H1 (cell line): ENCODE measurements around the gene ARMC5. TPM values are rescaled to one million over a fixed set of nuclear protein-coding genes. Genes with fewer than 3 reads are reported as not detected.
"Not testable (repeated sequence)": the region's sequence is repeated elsewhere in the genome, so short reads cannot be mapped to it uniquely, and the experiment has no call there.

Experiments used
- CTCF ChIA-PET: fragments of 300-600 bp; sonication (Branson Sonifier 250); formaldehyde crosslinking; loops from one replicate; lab custom pipeline; 2021; ENCODE audit not compliant: partially characterized antibody; lab: Charles Lee
- POLR2A ChIA-PET: fragments of 300-600 bp; sonication (Branson Sonifier 250); formaldehyde crosslinking; loops from one replicate; lab custom pipeline; 2021; ENCODE audit warnings: inconsistent platforms; ENCODE audit not compliant: partially characterized antibody; lab: Charles Lee
- DNase-seq, 2 experiments: peaks; one replicate each; pipeline versions ENCODE4 v3.0.0 to v3.0.0-alpha.2; 2010 to 2022; ENCODE audit warnings: low spot score in 2 of 2, low read depth in 1 of 2, mixed read lengths in 1 of 2
- FAIRE-seq: peaks from 2 replicates; lab custom pipeline; 2011; peaks lifted over from hg19 to GRCh38; lab: Jason Lieb, UNC
- H2AFZ ChIP-seq: 2 replicates; pipeline ENCODE4 v1.8.1; 2012; ENCODE audit warnings: low read length, inconsistent platforms
- H2AK5ac ChIP-seq: 2 replicates; pipeline ENCODE4 v1.6.1; 2013; ENCODE audit warnings: low read depth, low read length
- H2BK120ac ChIP-seq: replicated peaks from 2 replicates; pipeline ENCODE3; 2013; ENCODE audit warnings: low read depth, low read length, inconsistent platforms
- H2BK12ac ChIP-seq: 2 replicates; pipeline ENCODE4 v1.6.1; 2013; ENCODE audit warnings: low read depth, low read length
- H2BK15ac ChIP-seq: 2 replicates; pipeline ENCODE4 v1.6.1; 2013; ENCODE audit warnings: low read length
- H2BK20ac ChIP-seq: 2 replicates; pipeline ENCODE4 v1.6.1; 2013; ENCODE audit warnings: low read length
- H2BK5ac ChIP-seq: 2 replicates; pipeline ENCODE4 v1.6.1; 2013; ENCODE audit warnings: low read depth, low read length
- H3K14ac ChIP-seq: 2 replicates; pipeline ENCODE4 v1.6.1; 2013; ENCODE audit warnings: inconsistent platforms; ENCODE audit not compliant: insufficient read length
- H3K18ac ChIP-seq: 2 replicates; pipeline ENCODE4 v1.6.1; 2013; ENCODE audit warnings: low read length; ENCODE audit errors: extremely low read depth
- H3K23ac ChIP-seq: 2 replicates; pipeline ENCODE4 v1.6.1; 2013; ENCODE audit warnings: inconsistent platforms; ENCODE audit not compliant: insufficient read length
- H3K23me2 ChIP-seq: 2 replicates; pipeline ENCODE4 v1.6.1; 2013; ENCODE audit warnings: low read depth, low read length
- H3K27ac ChIP-seq: 2 replicates; pipeline ENCODE4 v1.6.1; 2011; ENCODE audit warnings: low read depth, low read length, inconsistent platforms
- H3K27me3 ChIP-seq, 4 experiments: replicated peaks in 1 of 4; 1 replicate in 1 of 4; 2 replicates in 3 of 4; pipeline versions ENCODE4 v1.6.1 to v1.8.1; 2011 to 2013; ENCODE audit warnings: low read length in 3 of 4, mild to moderate bottlenecking in 3 of 4, inconsistent platforms in 2 of 4, mixed read lengths in 2 of 4, moderate library complexity in 1 of 4; ENCODE audit not compliant: control insufficient read depth in 3 of 4, insufficient read depth in 3 of 4; ENCODE audit errors: extremely low read depth in 1 of 4
- H3K36me3 ChIP-seq, 4 experiments: 2 replicates each; pipeline versions ENCODE4 v1.6.1 to v1.8.1; 2011 to 2013; ENCODE audit warnings: mild to moderate bottlenecking in 4 of 4, low read length in 3 of 4, moderate library complexity in 2 of 4, control low read depth in 1 of 4, inconsistent platforms in 1 of 4; ENCODE audit not compliant: insufficient read depth in 4 of 4, control insufficient read depth in 2 of 4
- H3K4ac ChIP-seq: replicated peaks from 2 replicates; pipeline ENCODE3; 2013; ENCODE audit warnings: low read length, low read depth, mixed read lengths, inconsistent platforms; ENCODE audit not compliant: insufficient read length
- H3K4me1 ChIP-seq, 4 experiments: replicated peaks in 1 of 4; 1 replicate in 1 of 4; 2 replicates in 3 of 4; pipeline versions ENCODE4 v1.6.1 to v1.8.1; 2011 to 2013; ENCODE audit warnings: low read length in 3 of 4, inconsistent platforms in 2 of 4, mixed read lengths in 1 of 4; ENCODE audit not compliant: insufficient read depth in 4 of 4, control insufficient read depth in 3 of 4
- H3K4me2 ChIP-seq, 2 experiments: 2 replicates each; pipeline versions ENCODE4 v1.6.1 to v1.8.1; 2011 to 2013; ENCODE audit warnings: low read depth in 2 of 2, low read length in 2 of 2, control low read depth in 1 of 2, inconsistent platforms in 1 of 2, mild to moderate bottlenecking in 1 of 2; ENCODE audit not compliant: insufficient read depth in 1 of 2
- H3K4me3 ChIP-seq, 4 experiments: fragments of 200-600, 300-600 bp in 1 of 4; sonication (generic), shearing (Covaris generic), sonication (Bioruptor Twin) in 1 of 4; 2 replicates each; pipeline versions ENCODE4 v1.5.1 to v1.8.1; 2011 to 2016; ENCODE audit warnings: low read length in 4 of 4, low read depth in 3 of 4, control low read depth in 2 of 4, inconsistent platforms in 2 of 4, mild to moderate bottlenecking in 2 of 4, mixed read lengths in 1 of 4, moderate library complexity in 1 of 4; ENCODE audit not compliant: insufficient read depth in 2 of 4; ENCODE audit errors: extremely low read depth in 1 of 4
- H3K56ac ChIP-seq: replicated peaks from 2 replicates; pipeline ENCODE3; 2013; ENCODE audit warnings: low read depth, mild to moderate bottlenecking, mixed read lengths, low read length, inconsistent platforms; ENCODE audit not compliant: insufficient read length
- H3K79me1 ChIP-seq: 2 replicates; pipeline ENCODE4 v1.6.1; 2013; ENCODE audit warnings: low read depth, low read length, control low read depth
- H3K79me2 ChIP-seq, 2 experiments: 2 replicates each; pipeline versions ENCODE4 v1.6.1 to v1.8.1; 2012 to 2013; ENCODE audit warnings: low read length in 2 of 2, mild to moderate bottlenecking in 2 of 2, inconsistent platforms in 1 of 2; ENCODE audit not compliant: insufficient read depth in 2 of 2, control insufficient read depth in 1 of 2
- H3K9ac ChIP-seq, 4 experiments: replicated peaks in 1 of 4; 1 replicate in 1 of 4; 2 replicates in 3 of 4; pipeline versions ENCODE4 v1.6.1 to v1.8.1; 2011 to 2013; ENCODE audit warnings: low read depth in 3 of 4, low read length in 3 of 4, control low read depth in 2 of 4, mild to moderate bottlenecking in 2 of 4, moderate library complexity in 2 of 4, inconsistent platforms in 1 of 4; ENCODE audit errors: extremely low read depth in 1 of 4
- H3K9me3 ChIP-seq, 2 experiments: 2 replicates each; pipeline versions ENCODE4 v1.6.1 to v1.8.1; 2012 to 2013; ENCODE audit warnings: mild to moderate bottlenecking in 2 of 2, moderate library complexity in 2 of 2, control low read depth in 1 of 2, inconsistent platforms in 1 of 2, low read depth in 1 of 2, low read length in 1 of 2, mixed read lengths in 1 of 2; ENCODE audit not compliant: insufficient read depth in 2 of 2
- H4K20me1 ChIP-seq, 2 experiments: replicated peaks in 1 of 2; 2 replicates each; pipeline versions ENCODE3 to v1.8.1; 2011 to 2013; ENCODE audit warnings: inconsistent platforms in 2 of 2, low read length in 2 of 2, mild to moderate bottlenecking in 1 of 2; ENCODE audit not compliant: insufficient read depth in 2 of 2, control insufficient read depth in 1 of 2
- H4K5ac ChIP-seq: 2 replicates; pipeline ENCODE4 v1.6.1; 2013; ENCODE audit warnings: low read length, low read depth, mixed read lengths, inconsistent platforms; ENCODE audit not compliant: insufficient read length
- H4K8ac ChIP-seq: 2 replicates; pipeline ENCODE4 v1.8.0; 2013; ENCODE audit warnings: mild to moderate bottlenecking, moderate library complexity, low read length, inconsistent platforms; ENCODE audit not compliant: insufficient read depth; ENCODE audit errors: extremely low read depth
- H4K91ac ChIP-seq: replicated peaks from 2 replicates; pipeline ENCODE3; 2013; ENCODE audit warnings: low read length, mixed read lengths, inconsistent platforms; ENCODE audit not compliant: insufficient read length
- WGBS, 2 experiments: shearing (Covaris generic) in 1 of 2; methylation state at CpG; one replicate each; pipeline versions ENCODE4 v1.1.6 to v1.1.7; 2013 to 2015; ENCODE audit warnings: low lambda C conversion rate in 2 of 2, mixed read lengths in 2 of 2, inconsistent platforms in 1 of 2, low coverage in 1 of 2, missing lambda C conversion rate in 1 of 2; ENCODE audit not compliant: insufficient replicate concordance in 2 of 2, insufficient coverage in 1 of 2, insufficient read length in 1 of 2; ENCODE audit errors: extremely low coverage in 1 of 2, missing lambda C conversion rate in 1 of 2; 5-methylcytosine and 5-hydroxymethylcytosine counted together
- polyA plus RNA-seq, 7 experiments: library from polyadenylated mRNA; depleted of rRNA in 3 of 7; stranded (reverse) in 5 of 7; unstranded in 2 of 7; fragments of >200 nt in 5 of 7; fragments of 200-250 nt in 2 of 7; gene quantifications; 1 replicate in 5 of 7; 2 replicates in 1 of 7; 4 replicates in 1 of 7; pipeline versions ENCODE4 v1.2.1 to v1.2.3, GENCODE V29; 2011 to 2013; ENCODE audit warnings: missing spikeins in 2 of 7, mixed read lengths in 2 of 7
- total RNA-seq: library from RNA; stranded (reverse); fragmentation: NEBNext Ultra II Directional; extraction: Animal tissue kit (Norgen Biotek cat#: 25700); gene quantifications from 2 replicates; pipeline ENCODE4 v1.2.1, GENCODE V29; 2021

ARMC5 gene
- total and polyA plus RNA-seq, 2 of the 8 experiments (the other 6 are each of a cell fraction or from before 2014, with no cell fraction given): 7.8 to 8.7 TPM

DNA sequence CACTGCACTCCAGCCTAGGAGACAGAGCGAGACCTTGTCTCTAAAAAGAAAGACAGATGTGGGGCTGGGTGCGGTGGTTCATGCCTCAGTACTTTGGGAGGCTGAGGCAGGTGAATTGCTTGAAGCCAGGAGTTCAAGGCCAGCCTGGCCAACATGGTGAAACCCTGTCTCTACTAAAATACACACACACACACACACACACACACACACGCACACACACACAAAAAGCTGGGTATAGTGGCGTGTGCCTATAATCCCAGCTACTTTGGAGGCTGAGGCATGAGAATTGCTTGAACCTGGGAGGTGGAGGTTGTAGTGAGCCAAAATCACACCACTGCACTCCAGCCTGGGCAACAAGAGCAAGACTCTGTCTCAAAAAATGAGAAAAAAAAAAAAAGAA lies 24.7 kb downstream of the ARMC5 start:
- not testable (repeated sequence) for H3K18ac ChIP-seq, H3K4me1 ChIP-seq, H3K14ac ChIP-seq, H3K9ac ChIP-seq, H2BK5ac ChIP-seq, H3K4me3 ChIP-seq, H2BK15ac ChIP-seq, H4K5ac ChIP-seq, H3K36me3 ChIP-seq, H4K91ac ChIP-seq, H3K27ac ChIP-seq, H3K79me2 ChIP-seq, DNase-seq, H2AK5ac ChIP-seq, H3K79me1 ChIP-seq, H2BK12ac ChIP-seq, H3K4ac ChIP-seq, H2BK20ac ChIP-seq, H3K23ac ChIP-seq, H2AFZ ChIP-seq, H3K9me3 ChIP-seq, FAIRE-seq, H3K56ac ChIP-seq, H2BK120ac ChIP-seq, H4K8ac ChIP-seq
- 0 out of 4 replicates have a peak overlapping the region, but pooled peaks of 1 of the 2 experiments have one; percentile 6 for H3K4me2 ChIP-seq
- WGBS, 2 experiments: 73% methylated on average over 3 of the region's 4 CpGs; no CpG with 5 or more reads in 1 of the 2 experiments
- CTCF ChIA-PET: interaction anchor here (0.6 kb wide), 2 partner anchors 241 to 254 kb away, joined by 3 read pairs; no protein-coding TSS in a partner anchor
- POLR2A ChIA-PET: interaction anchor here (0.7 to 1.2 kb wide), 3 partner anchors 10 to 24 kb away, joined by 3 read pairs; partner anchors contain the start of gene RUSF1
- H3K27me3 ChIP-seq: peaks cover 12 to 61% (median 43%) of the 10 kb centered on the region in 4 experiments
- H3K23me2 ChIP-seq: peaks cover 15% of the 10 kb centered on the region
- peaks cover 0 to 12% of the 10 kb centered on the region in 2 experiments for H4K20me1 ChIP-seq
